Measurements from ENCODE around the gene BMERB1. TPM values are rescaled to one million over a fixed set of nuclear protein-coding genes. Genes with fewer than 3 reads are reported as not detected.
A peak's percentile ranks its signal among the peaks of the same experiment; 100 is the strongest.

The BMERB1 gene
- total RNA-seq, 2 donors from 2014 or later: 6.3 to 10.4 TPM

GRCh38 chr16:15532825-15533224 lies 98.4 kb downstream of the BMERB1 start:
- no peaks in the 10 kb centered on the region for H3K4me1 ChIP-seq (ENCODE audit: control insufficient read depth, insufficient read depth, low read length)
- 96 to 97% methylated on average over 3 to 7 of the region's 7 CpGs for WGBS, 2 experiments (ENCODE audit: insufficient coverage in 1 of 2, insufficient read length in 1 of 2)
- no peaks in the 10 kb centered on the region for H3K36me3 ChIP-seq (ENCODE audit: control insufficient read depth, insufficient read depth, low read length)
- no peaks in the 10 kb centered on the region for H3K27me3 ChIP-seq (ENCODE audit: control insufficient read depth, insufficient read depth, low read length, poor library complexity, severe bottlenecking)
- H3K27ac ChIP-seq (ENCODE audit: low read depth, low read length): no peak overlapping the region
- DNase-seq: no peak
- Mint-ChIP-seq H3K4me3 (no peak overlapping the region), H3K27ac (no peak overlapping the region), H3K4me1 (peaks cover 1% of the 10 kb centered on the region), H3K27me3 (ENCODE audit: insufficient read depth) (peaks cover 3% of the 10 kb centered on the region), H3K36me3 (ENCODE audit: low read depth) (no peaks in the 10 kb centered on the region), H3K9me3 (no peaks in the 10 kb centered on the region)
- TF ChIP-seq, protein P1, sequence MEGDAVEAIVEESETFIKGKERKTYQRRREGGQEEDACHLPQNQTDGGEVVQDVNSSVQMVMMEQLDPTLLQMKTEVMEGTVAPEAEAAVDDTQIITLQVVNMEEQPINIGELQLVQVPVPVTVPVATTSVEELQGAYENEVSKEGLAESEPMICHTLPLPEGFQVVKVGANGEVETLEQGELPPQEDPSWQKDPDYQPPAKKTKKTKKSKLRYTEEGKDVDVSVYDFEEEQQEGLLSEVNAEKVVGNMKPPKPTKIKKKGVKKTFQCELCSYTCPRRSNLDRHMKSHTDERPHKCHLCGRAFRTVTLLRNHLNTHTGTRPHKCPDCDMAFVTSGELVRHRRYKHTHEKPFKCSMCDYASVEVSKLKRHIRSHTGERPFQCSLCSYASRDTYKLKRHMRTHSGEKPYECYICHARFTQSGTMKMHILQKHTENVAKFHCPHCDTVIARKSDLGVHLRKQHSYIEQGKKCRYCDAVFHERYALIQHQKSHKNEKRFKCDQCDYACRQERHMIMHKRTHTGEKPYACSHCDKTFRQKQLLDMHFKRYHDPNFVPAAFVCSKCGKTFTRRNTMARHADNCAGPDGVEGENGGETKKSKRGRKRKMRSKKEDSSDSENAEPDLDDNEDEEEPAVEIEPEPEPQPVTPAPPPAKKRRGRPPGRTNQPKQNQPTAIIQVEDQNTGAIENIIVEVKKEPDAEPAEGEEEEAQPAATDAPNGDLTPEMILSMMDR (conservative IDR thresholded peaks at IDR 0.05): no peak
- H3K9ac ChIP-seq (ENCODE audit: extremely low read depth, low read length, poor library complexity, severe bottlenecking): no peak overlapping the region
- no peak overlapping the region for H3K4me3 ChIP-seq (ENCODE audit: low read length)
- H3K9me3 ChIP-seq (ENCODE audit: control insufficient read depth, low read length): no peaks in the 10 kb centered on the region

- H3K36me3 Mint-ChIP-seq (ENCODE audit: low read depth): no peaks in the 10 kb centered on the region
- no peaks in the 10 kb centered on the region for H3K36me3 ChIP-seq (ENCODE audit: control insufficient read depth, insufficient read depth, low read length)
These were observed 99.0 kb downstream of the BMERB1 start for GRCh38 chr16:15533386-15533785.

GRCh38 chr16:15535772-15536171 lies 101.4 kb downstream of the BMERB1 start:
- no peak overlapping the region for H3K27ac Mint-ChIP-seq
- TF ChIP-seq, protein P1 (conservative IDR thresholded peaks at IDR 0.05): no peak
- H3K27me3 Mint-ChIP-seq (ENCODE audit: insufficient read depth): no peaks in the 10 kb centered on the region
- H3K4me3 Mint-ChIP-seq: no peak overlapping the region
- Histone ChIP-seq H3K4me1 (ENCODE audit: control insufficient read depth, insufficient read depth, low read length) (no peaks in the 10 kb centered on the region), H3K27ac (ENCODE audit: low read depth, low read length) (no peak overlapping the region), H3K9ac (ENCODE audit: extremely low read depth, low read length, poor library complexity, severe bottlenecking) (no peak overlapping the region), H3K4me3 (ENCODE audit: low read length) (no peak overlapping the region), H3K36me3 (ENCODE audit: control insufficient read depth, insufficient read depth, low read length) (no peaks in the 10 kb centered on the region), H3K27me3 (ENCODE audit: control insufficient read depth, insufficient read depth, low read length, poor library complexity, severe bottlenecking) (no peaks in the 10 kb centered on the region), H3K9me3 (ENCODE audit: control insufficient read depth, low read length) (no peaks in the 10 kb centered on the region)
- H3K36me3 Mint-ChIP-seq (ENCODE audit: low read depth): no peaks in the 10 kb centered on the region
- no peak for DNase-seq
- WGBS, 2 experiments (ENCODE audit: insufficient coverage in 1 of 2, insufficient read length in 1 of 2): 93 to 100% methylated on average over 1 to 6 of the region's 6 CpGs
- peaks cover 6% of the 10 kb centered on the region for H3K4me1 Mint-ChIP-seq
- H3K9me3 Mint-ChIP-seq: no peaks in the 10 kb centered on the region

More at GRCh38 chr16:15533386-15533785, 99.0 kb downstream of the BMERB1 start:
- H3K27me3 Mint-ChIP-seq (ENCODE audit: insufficient read depth): peaks cover 3% of the 10 kb centered on the region
- H3K4me1 Mint-ChIP-seq: peaks cover 1% of the 10 kb centered on the region
- H3K4me3 ChIP-seq (ENCODE audit: low read length): no peak overlapping the region
- no peak overlapping the region for H3K4me3 Mint-ChIP-seq
- no peaks in the 10 kb centered on the region for H3K27me3 ChIP-seq (ENCODE audit: control insufficient read depth, insufficient read depth, low read length, poor library complexity, severe bottlenecking)
- H3K27ac Mint-ChIP-seq: no peak overlapping the region
- 87 to 89% methylated on average over 4 of the region's 4 CpGs for WGBS, 2 experiments (ENCODE audit: insufficient coverage in 1 of 2, insufficient read length in 1 of 2)
- H3K9me3 Mint-ChIP-seq: no peaks in the 10 kb centered on the region
- no peak overlapping the region for H3K27ac ChIP-seq (ENCODE audit: low read depth, low read length)
- no peak overlapping the region for H3K9ac ChIP-seq (ENCODE audit: extremely low read depth, low read length, poor library complexity, severe bottlenecking)
- TF ChIP-seq, protein P1 (conservative IDR thresholded peaks at IDR 0.05): no peak
- H3K9me3 ChIP-seq (ENCODE audit: control insufficient read depth, low read length): no peaks in the 10 kb centered on the region
- peak; percentile 55 for DNase-seq
- H3K4me1 ChIP-seq (ENCODE audit: control insufficient read depth, insufficient read depth, low read length): no peaks in the 10 kb centered on the region
